ENCODE data around the gene CFAP97.
"Not testable (repeated sequence)": the region's sequence is repeated elsewhere in the genome, so short reads cannot be mapped to it uniquely, and the experiment has no call there.

Gene CFAP97

DNA sequence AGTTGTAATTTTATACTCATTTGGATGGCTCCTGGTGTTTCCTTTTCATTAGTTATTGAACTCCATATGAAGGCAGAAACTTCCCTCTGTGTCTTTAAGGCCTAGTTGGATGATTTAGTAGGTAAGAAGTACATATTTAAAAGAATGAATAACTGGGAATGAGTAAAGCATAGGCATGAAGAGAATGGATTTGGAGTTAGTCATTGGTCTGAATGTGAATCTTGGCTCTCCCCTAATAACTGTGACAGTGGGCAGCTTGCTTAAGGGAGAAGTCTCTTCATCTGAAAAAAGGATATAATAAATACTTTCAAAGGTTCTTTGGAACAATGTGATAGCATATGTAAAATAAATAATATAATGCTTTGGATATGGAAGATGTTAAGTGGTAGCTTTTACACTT is 18.8 kb upstream of the CFAP97 start:
- DNase-seq (ENCODE audit: low spot score), result no peak

- no peak for DNase-seq (ENCODE audit: low spot score)
Measured at GRCh38 chr4:185221912-185222311, 18.1 kb upstream of the CFAP97 start.

DNA sequence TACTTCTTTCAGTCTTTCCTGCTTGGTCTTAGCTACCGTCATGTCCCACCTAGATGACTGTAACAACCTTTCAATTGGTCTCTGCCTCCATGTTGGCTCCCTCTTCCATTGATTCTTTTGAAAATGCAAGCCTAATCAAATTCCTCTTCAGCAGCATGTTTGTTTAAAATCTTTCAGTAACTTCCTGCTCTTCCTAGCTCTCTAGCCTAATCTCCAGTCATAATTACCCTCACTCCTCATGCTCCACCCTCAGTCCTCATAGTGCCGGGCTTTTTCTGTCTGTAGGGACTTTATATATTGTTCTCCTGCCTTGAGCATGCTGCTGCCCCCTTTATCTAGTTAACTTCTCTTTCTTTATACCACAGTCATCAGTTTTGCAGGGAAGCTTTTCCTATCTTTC is 17.7 kb upstream of the CFAP97 start:
- DNase-seq (ENCODE audit: low spot score), result no peak

- no peak for DNase-seq (ENCODE audit: low spot score)
Measured at GRCh38 chr4:185219551-185220344, 15.9 kb upstream of the CFAP97 start.

GRCh38 chr4:185218312-185218711 is 14.5 kb upstream of the CFAP97 start:
- no peak for DNase-seq (ENCODE audit: low spot score)

DNA sequence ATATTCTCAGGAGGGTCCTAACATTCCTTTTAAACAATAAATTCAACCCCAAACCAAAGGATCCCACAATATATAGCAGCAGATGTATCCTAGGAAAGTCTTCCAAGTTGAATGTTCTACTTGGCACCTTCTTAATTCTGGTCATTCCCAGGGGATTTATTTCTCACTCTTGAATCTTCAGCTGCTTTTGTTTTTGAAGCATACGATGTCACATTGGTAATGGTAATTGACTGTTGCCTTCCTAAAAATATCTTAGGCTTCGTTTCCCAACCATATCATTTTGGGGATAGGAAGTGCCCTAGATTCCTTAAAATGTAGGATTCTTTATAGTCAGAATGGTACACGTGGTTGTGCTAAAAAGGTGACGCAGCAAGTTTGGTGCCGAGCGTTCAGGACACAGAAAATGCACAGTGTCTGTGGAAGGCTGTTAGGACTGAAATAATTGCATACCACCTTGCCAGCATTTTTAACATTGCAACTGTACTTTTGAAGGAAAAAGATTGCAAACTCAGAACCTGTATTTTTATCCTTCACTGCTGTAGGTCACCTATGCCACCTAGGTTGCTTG is 13.7 kb upstream of the CFAP97 start:
- no peak for DNase-seq (ENCODE audit: low spot score)

GRCh38 chr4:185215261-185215660 is 11.5 kb upstream of the CFAP97 start:
- DNase-seq (ENCODE audit: low spot score), result no peak

DNA sequence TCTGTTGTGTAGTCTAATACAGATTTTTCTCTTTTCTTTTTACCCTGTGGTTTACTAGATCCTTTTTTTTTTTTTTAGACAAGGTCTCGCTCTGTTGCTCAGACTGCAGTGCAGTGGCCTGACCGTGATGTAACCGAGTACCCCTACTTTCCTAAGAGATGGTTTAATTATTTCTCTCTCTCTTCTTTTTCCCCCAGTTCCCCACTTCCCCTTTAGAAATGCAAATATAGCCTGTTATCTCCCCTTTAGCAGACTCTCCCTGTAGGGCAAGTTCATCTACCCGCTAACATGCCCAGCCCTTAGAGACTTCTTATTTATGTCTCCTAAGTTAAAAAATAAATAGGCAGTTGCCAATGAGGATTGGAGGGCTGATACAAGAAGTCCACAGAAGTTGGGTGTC is 10.1 kb upstream of the CFAP97 start:
- no peak for DNase-seq (ENCODE audit: low spot score)

DNA sequence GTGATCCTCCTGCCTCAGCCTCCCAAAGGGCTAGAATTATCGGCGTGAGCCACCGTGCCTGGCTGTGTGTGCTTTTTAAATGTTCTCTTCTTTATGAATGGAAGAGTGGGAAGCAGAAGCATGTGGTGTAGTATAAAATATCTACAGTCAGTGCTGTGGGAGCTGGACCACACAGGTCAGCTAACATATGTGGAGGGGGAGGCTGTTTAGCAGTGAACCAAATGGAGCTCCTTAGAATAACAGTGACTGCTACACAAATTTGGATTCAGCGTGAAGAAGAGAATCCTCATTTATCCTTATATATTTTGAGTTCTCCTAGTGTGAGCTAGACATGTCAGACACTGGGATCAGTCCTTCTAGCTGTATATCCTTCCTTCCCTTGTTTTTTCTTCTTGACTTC is 8.8 kb upstream of the CFAP97 start:
- DNase-seq (ENCODE audit: low spot score), result no peak

DNA sequence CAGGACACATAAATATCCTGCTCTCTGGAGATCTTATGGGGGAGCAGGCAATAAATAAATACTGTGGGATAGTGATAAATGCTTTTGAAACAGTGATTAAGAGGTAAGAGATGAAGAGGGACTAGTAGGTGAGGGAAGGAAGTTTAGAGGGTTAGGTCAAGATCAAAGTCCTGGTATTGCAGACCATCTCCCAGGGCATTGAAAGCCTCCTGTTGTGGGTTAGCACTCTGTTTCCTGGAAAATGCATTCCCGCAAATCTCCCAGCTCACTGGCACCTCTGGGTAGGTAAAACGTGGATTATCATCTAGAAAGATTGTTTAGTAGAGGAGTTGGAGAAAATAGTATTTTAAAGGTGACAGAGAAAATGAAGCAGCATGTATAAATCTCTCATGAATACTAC is 7.8 kb upstream of the CFAP97 start:
- no peak for DNase-seq (ENCODE audit: low spot score)

GRCh38 chr4:185211035-185211434 is 7.2 kb upstream of the CFAP97 start:
- DNase-seq (ENCODE audit: low spot score), result no peak

- DNase-seq (ENCODE audit: low spot score), result peak; percentile 26
Measured at GRCh38 chr4:185210102-185210981, 6.5 kb upstream of the CFAP97 start.

DNA sequence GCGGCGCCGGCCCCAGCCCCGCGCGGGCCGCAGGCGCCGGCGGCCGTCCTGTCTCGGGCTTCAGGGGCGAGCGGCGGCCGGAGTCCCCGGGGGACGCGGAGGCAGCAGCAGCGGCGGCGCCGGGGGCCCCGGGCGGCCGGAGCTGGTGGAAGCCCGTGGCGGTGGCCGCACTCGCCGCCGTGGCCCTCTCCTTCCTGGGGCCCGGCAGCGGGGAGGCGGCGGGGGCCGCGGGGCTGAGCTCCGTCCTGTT is 6.0 kb upstream of the CFAP97 start:
- not testable (repeated sequence) for DNase-seq (ENCODE audit: low spot score)

DNA sequence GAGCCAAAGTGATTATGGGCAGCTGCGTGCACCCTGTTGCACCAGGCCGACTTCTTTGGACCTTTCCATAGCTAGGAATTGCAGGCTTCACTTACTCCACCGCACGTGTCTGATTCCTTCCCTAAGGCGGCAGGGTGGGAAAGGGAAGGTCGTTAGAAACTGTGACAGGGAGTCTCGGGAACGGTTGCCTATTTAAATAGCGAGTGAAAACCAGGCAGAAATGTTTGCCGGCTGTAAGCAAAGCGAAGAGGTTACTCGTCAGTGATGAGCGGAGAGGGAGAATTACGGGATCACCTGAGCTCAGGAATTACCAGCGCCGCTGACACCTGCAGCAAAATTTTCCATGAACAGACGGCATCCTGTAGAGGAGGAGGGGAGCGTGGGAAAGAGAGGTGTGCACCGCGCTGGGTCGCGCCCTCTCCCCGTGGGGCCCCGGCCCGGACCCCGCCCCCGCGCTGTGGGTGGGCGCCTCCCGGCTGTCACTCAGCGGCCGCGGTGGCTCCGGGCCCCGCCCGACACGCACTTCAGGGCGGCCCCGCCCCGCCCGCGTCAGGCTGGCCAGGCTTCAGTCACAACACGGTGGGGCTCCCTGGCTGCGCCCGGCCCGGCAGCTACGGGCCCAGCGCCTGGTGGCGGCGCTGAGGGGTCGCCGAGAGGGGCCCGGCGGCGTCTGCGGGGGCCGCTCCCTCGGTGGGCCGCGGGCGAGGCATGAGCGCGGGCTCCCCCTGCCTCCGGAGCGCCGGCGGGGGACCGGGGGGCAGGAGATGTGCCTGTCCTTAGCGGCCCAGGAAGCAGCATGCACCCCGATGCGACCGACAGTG is 5.4 kb upstream of the CFAP97 start, which contains the start of gene SNX25:
Gene SNX25 (plus strand): TSS at position 568 of the 821 bp plus-strand sequence. CDS start 229 bp downstream, at position 797.
- DNase-seq (ENCODE audit: low spot score), result peak; percentile 89

GRCh38 chr4:185207466-185207865 is 3.7 kb upstream of the CFAP97 start:
- no peak for DNase-seq (ENCODE audit: low spot score)

DNA sequence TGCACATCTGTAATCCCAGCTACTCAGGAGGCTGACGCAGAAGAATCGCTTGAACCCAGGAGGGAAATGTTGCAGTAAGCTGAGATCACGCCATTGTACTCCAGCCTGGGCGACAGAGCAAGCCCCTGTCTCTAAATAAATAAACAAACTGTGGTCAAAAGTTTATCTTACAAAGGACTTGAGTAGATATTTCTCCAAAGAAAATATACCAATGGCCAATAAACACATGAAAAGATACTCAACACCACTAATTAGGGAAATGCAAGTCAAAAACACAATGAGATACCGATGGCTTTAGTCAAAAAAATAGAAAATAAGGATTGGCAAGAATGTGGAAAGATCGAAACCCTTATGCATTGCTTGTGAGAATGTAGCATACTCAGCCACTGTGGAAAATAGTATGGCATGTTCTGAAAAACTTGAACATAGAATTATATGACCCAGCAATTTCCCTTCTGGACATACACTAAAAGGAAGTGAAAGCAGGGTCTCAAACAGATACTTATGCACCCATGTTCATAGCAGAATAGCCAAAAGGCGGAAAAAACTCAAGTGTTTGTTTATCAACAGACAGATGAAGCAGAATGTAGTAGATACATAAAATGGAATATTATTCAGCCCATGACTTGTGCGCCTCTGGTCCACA is 2.0 kb upstream of the CFAP97 start:
- DNase-seq (ENCODE audit: low spot score), result no peak

GRCh38 chr4:185205073-185205472 is 1.3 kb upstream of the CFAP97 start:
- DNase-seq (ENCODE audit: low spot score), result not testable (repeated sequence)

- DNase-seq (ENCODE audit: low spot score), result peak; percentile 40
Measured at GRCh38 chr4:185204238-185204910, 574 bp upstream of the CFAP97 start.

- DNase-seq (ENCODE audit: low spot score), result no peak
Measured at GRCh38 chr4:185202984-185203485, 765 bp downstream of the CFAP97 start.

DNA sequence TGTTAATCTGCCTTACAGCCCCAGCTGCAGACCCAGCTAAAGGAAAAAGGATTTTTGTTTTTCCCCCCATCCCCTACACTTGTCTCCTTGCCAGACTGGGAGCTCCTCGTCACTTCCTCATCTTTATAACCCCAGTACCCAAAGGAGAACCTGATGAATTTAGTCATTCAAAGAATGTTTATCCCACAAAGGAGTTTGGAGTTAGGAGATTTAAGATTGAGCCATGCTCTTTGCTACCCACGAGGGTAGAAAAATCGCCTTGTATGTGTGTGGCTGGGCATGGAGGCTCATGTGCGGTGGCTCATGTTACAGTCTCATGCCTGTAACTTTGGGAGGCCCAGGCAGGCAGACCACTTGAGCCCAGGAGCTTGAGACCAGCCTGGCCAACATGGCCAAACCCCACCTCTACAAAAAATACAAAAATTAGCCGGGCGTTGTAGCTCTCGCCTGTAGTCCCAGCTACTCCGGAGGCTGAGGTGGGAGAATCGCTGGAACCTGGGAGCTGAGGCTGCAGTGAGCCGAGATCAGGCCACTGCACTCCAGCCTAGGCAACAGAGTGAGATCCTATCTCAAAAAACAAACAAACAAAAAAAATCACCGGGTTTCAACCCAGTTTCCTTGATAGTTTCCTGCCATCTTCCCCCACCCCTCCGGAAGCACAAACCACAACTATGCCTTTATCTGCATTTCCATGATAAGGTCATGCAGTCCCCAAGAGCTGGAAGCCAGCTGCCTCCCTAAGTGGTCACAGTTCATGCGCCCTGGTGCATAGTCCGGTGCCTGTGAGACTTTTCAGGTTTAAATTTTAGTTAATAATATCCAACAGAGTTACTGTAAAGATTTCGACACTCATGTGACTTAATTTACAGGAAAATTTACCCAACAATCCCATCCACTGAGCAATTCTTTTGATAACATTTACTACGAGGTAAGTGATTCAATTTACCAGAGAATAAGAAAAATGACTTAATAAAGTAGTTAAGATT is 1.5 kb downstream of the CFAP97 start:
- DNase-seq (ENCODE audit: low spot score), result no peak
